Epithelial cell of prostate (primary cell): Measurements from ENCODE around the gene TMEM63C.
"Not testable (repeated sequence)": the region's sequence is repeated elsewhere in the genome, so short reads cannot be mapped to it uniquely, and the experiment has no call there.

ENCODE experiments used
- DNase-seq: peaks from one replicate; pipeline ENCODE4 v3.0.0-alpha.2; 2011; ENCODE audit warnings: low read depth, low spot score
- H3K27ac ChIP-seq: fragments of 450-650 bp; 2 replicates; pipeline ENCODE4 v1.5.1; 2017; ENCODE audit warnings: mild to moderate bottlenecking

Gene TMEM63C

GRCh38 chr14:77272261-77272660, 90.7 kb downstream of the TMEM63C start:
- no peak overlapping the region for H3K27ac ChIP-seq
- no peak for DNase-seq

- DNase-seq = no peak
- no peak overlapping the region for H3K27ac ChIP-seq
Measured at GRCh38 chr14:77273796-77274195, 92.2 kb downstream of the TMEM63C start.

- no peak overlapping the region for H3K27ac ChIP-seq
- no peak for DNase-seq
Measured at GRCh38 chr14:77275041-77275580, 93.5 kb downstream of the TMEM63C start.

- no peak overlapping the region for H3K27ac ChIP-seq
- DNase-seq = no peak
Measured at GRCh38 chr14:77275601-77276017, 94.0 kb downstream of the TMEM63C start.

- no peak for DNase-seq
- H3K27ac ChIP-seq = no peak overlapping the region
Measured at GRCh38 chr14:77276295-77276935, 94.8 kb downstream of the TMEM63C start.

- no peak overlapping the region for H3K27ac ChIP-seq
- no peak for DNase-seq
Measured at GRCh38 chr14:77276959-77277358, 95.4 kb downstream of the TMEM63C start.

GRCh38 chr14:77278461-77279230, 97.0 kb downstream of the TMEM63C start:
- no peak overlapping the region for H3K27ac ChIP-seq

GRCh38 chr14:77279719-77280118, 98.1 kb downstream of the TMEM63C start:
- no peak overlapping the region for H3K27ac ChIP-seq
- no peak for DNase-seq

More at GRCh38 chr14:77278461-77279230, 97.0 kb downstream of the TMEM63C start:
- no peak for DNase-seq

- not testable (repeated sequence) for H3K27ac ChIP-seq, DNase-seq
Measured at GRCh38 chr14:77280921-77281320, 99.3 kb downstream of the TMEM63C start.

- DNase-seq = no peak
- no peak overlapping the region for H3K27ac ChIP-seq
Measured at GRCh38 chr14:77281852-77282410, 100.3 kb downstream of the TMEM63C start.

- H3K27ac ChIP-seq = no peak overlapping the region
- DNase-seq = no peak
Measured at GRCh38 chr14:77284066-77284465, 102.5 kb downstream of the TMEM63C start.

GRCh38 chr14:77284466-77284865, 102.9 kb downstream of the TMEM63C start:
- no peak for DNase-seq
- no peak overlapping the region for H3K27ac ChIP-seq

- no peak for DNase-seq
- H3K27ac ChIP-seq = no peak overlapping the region
Measured at GRCh38 chr14:77286576-77286975, 105.0 kb downstream of the TMEM63C start.

- DNase-seq = no peak
- no peak overlapping the region for H3K27ac ChIP-seq
Measured at GRCh38 chr14:77290705-77291104, 109.1 kb downstream of the TMEM63C start.

GRCh38 chr14:77296155-77296554, 114.6 kb downstream of the TMEM63C start:
- no peak overlapping the region for H3K27ac ChIP-seq
- DNase-seq = no peak

GRCh38 chr14:77296906-77297305, 115.3 kb downstream of the TMEM63C start:
- no peak for DNase-seq
- no peak overlapping the region for H3K27ac ChIP-seq

- DNase-seq = no peak
- no peak overlapping the region for H3K27ac ChIP-seq
Measured at GRCh38 chr14:77299771-77300170, 118.2 kb downstream of the TMEM63C start.

- peak; percentile 36 for DNase-seq
- H3K27ac ChIP-seq = no peak overlapping the region
Measured at GRCh38 chr14:77301103-77301502, 119.5 kb downstream of the TMEM63C start.

- peak; percentile 86 for DNase-seq
- peak overlapping the region; percentile 77 for H3K27ac ChIP-seq
Measured at GRCh38 chr14:77302926-77303325, 121.3 kb downstream of the TMEM63C start.

- peak overlapping the region; percentile 77 for H3K27ac ChIP-seq
- DNase-seq = peak; percentile 96
Measured at GRCh38 chr14:77303417-77304156, 122.0 kb downstream of the TMEM63C start.
